ENCODE data around the gene SLC22A14. TPM values are rescaled to one million over a fixed set of nuclear protein-coding genes. Genes with fewer than 3 reads are reported as not detected.
"Not testable (repeated sequence)": the region's sequence is repeated elsewhere in the genome, so short reads cannot be mapped to it uniquely, and the experiment has no call there.

Gene SLC22A14
- total and polyA plus RNA-seq, 2 donors (not counting 3 experiments of a cell fraction or from before 2014, with no cell fraction given): not detected

DNA sequence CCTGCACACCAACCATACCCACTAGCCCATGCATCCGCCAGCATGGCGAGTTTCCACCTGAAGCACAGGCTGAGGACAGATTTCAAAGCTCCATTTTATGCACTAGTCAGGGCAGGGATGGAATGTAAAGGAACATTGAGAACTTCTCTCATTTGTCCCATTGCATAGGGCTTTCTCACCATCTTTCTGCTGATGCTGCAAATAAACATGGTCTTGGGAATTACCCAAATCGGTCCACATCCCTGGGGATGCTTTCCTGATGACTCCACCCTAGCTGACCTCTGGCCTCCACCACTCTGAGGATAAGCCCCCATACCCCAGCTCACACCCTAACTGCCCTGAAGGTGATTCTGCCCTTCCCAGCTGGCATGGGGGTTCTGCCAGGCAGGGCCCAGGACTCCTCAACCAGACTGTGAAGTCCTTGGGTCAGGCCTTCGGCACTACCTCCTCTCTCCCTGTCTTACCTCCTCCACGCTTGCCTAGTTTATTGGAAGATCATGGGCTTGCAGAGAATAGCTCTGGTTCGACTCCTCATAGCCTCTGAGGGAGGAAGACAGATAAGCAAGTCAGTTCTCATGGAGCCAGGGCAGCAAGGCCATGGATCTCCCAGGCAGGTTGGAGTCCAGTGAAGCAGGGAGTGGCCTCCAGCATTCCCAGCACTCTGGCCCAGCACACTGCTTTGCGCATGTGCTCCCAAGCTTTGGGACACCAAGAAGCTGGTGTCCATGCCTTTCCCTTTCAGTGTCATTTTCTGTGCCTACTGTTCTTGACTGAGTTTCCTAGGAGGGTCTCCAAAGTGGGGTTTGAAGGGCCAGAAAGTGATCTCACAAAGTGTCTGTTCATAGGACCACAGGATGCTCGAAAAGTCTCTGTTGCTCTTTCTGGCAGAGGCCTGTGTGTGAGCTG, 36.9 kb downstream of the SLC22A14 start:
- Histone ChIP-seq H4K20me1 (replicated peaks; ENCODE audit: control insufficient read depth, extremely low read depth, insufficient read depth, low read length) (no peaks in the 10 kb centered on the region), H3K36me3 (ENCODE audit: control insufficient read depth in 2 of 2, extremely low read depth in 1 of 2, insufficient read depth in 2 of 2, low read length in 2 of 2) (no peaks in the 10 kb centered on the region), H2AFZ (ENCODE audit: low read depth, low read length) (no peak overlapping the region), H3K4me1 (ENCODE audit: control insufficient read depth, extremely low read depth, insufficient read depth, low read length) (no peaks in the 10 kb centered on the region), H3K4me2 (ENCODE audit: insufficient read depth, low read length) (no peak overlapping the region), H3K79me2 (ENCODE audit: control insufficient read depth, insufficient read depth, low read length) (no peaks in the 10 kb centered on the region), H3K9me1 (replicated peaks; ENCODE audit: control insufficient read depth, extremely low read depth, insufficient read depth, low read length) (no peaks in the 10 kb centered on the region), H3K9me3 (replicated peaks; ENCODE audit: control insufficient read depth, insufficient read depth, low read length) (no peaks in the 10 kb centered on the region), H3K27me3 (ENCODE audit: control insufficient read depth in 2 of 2, insufficient read depth in 2 of 2, low read length in 2 of 2) (no peaks in the 10 kb centered on the region), H3K9ac (replicated peaks; ENCODE audit: extremely low read depth, insufficient read depth, low read length) (no peak overlapping the region), H3K4me3 (replicated peaks in 1 of 3; ENCODE audit: insufficient read depth in 1 of 3, low read depth in 1 of 3, low read length in 3 of 3) (no peak overlapping the region), H3K27ac (ENCODE audit: insufficient read depth, low read depth, low read length) (no peak overlapping the region)
- DNase-seq (ENCODE audit: low read depth, low spot score) (no peak), FAIRE-seq (no peak)
- no TSS peak for BruUV-seq (replicated peaks)
- CTCF ChIA-PET: interaction anchor here (0.6 to 1.2 kb wide), 2 partner anchors 19 to 212 kb away, joined by 3 read pairs; no protein-coding TSS in a partner anchor
- TF ChIP-seq POLR2AphosphoS5 (IDR thresholded peaks at IDR 0.05; ENCODE audit: insufficient read depth, low read depth, low read length): no peak
- no peak for TF ChIP-seq EZH2 (IDR thresholded peaks at IDR 0.05; ENCODE audit: borderline replicate concordance, low read depth, low read length, severe bottlenecking)
- TF ChIP-seq GATA2 (IDR thresholded peaks at IDR 0.05; ENCODE audit: insufficient read depth, insufficient read length, low read depth, low read length): no peak
- dilution Hi-C loops (cut with MboI; ENCODE audit: extremely low pct_ligation_motif_present, low sequenced_read_pairs) (no loop called here), intact Hi-C loops (cut with micrococcal nuclease) (no loop called here)
- POLR2A ChIA-PET: no interaction called here

GRCh38 chr3:38320638-38321037, 38.5 kb downstream of the SLC22A14 start:
- BruUV-seq (replicated peaks); dilution Hi-C loops (cut with MboI; ENCODE audit: extremely low pct_ligation_motif_present, low sequenced_read_pairs); FAIRE-seq: not testable (repeated sequence)

More at GRCh38 chr3:38320638-38321037, 38.5 kb downstream of the SLC22A14 start:
- H3K9me3 ChIP-seq (replicated peaks; ENCODE audit: control insufficient read depth, insufficient read depth, low read length); H3K4me1 ChIP-seq (ENCODE audit: control insufficient read depth, extremely low read depth, insufficient read depth, low read length); CTCF ChIA-PET; H3K27ac ChIP-seq (ENCODE audit: insufficient read depth, low read depth, low read length); H3K9me1 ChIP-seq (replicated peaks; ENCODE audit: control insufficient read depth, extremely low read depth, insufficient read depth, low read length); H3K79me2 ChIP-seq (ENCODE audit: control insufficient read depth, insufficient read depth, low read length); H2AFZ ChIP-seq (ENCODE audit: low read depth, low read length); DNase-seq (ENCODE audit: low read depth, low spot score); H3K4me2 ChIP-seq (ENCODE audit: insufficient read depth, low read length); H3K4me3 ChIP-seq (replicated peaks in 1 of 3; ENCODE audit: insufficient read depth in 1 of 3, low read depth in 1 of 3, low read length in 3 of 3); H3K36me3 ChIP-seq (ENCODE audit: control insufficient read depth in 2 of 2, extremely low read depth in 1 of 2, insufficient read depth in 2 of 2, low read length in 2 of 2); H3K9ac ChIP-seq (replicated peaks; ENCODE audit: extremely low read depth, insufficient read depth, low read length); intact Hi-C loops (cut with micrococcal nuclease); POLR2A ChIA-PET; H4K20me1 ChIP-seq (replicated peaks; ENCODE audit: control insufficient read depth, extremely low read depth, insufficient read depth, low read length); H3K27me3 ChIP-seq (ENCODE audit: control insufficient read depth in 2 of 2, insufficient read depth in 2 of 2, low read length in 2 of 2): not testable (repeated sequence)

Data from endothelial cell of umbilical vein (primary cell).